HG03558 (cell line): ENCODE measurements around the gene MRPS26.
A peak's percentile ranks its signal among the peaks of the same experiment; 100 is the strongest.
"Not testable (repeated sequence)": the region's sequence is repeated elsewhere in the genome, so short reads cannot be mapped to it uniquely, and the experiment has no call there.

Experiments used
- ATAC-seq: cut with Tn5 transposase; IDR thresholded peaks from one replicate; pipeline ENCODE4 v1.9.1; 2021; ENCODE audit warnings: moderate number of reproducible peaks; ENCODE audit not compliant: unreplicated experiment; ENCODE audit errors: extremely low read depth

Gene MRPS26

GRCh38 chr20:3045816-3046676 lies at the start of gene MRPS26:
TSS of gene MRPS26 (plus strand) at chr20:3046052. CDS start at chr20:3046069, 17 bp downstream.
- peak; percentile 58 for ATAC-seq

- ATAC-seq = no peak
Observed at GRCh38 chr20:2998728-2999127, 47.1 kb upstream of the MRPS26 start.

GRCh38 chr20:3000852-3001523 lies 44.9 kb upstream of the MRPS26 start:
- ATAC-seq = no peak

- no peak for ATAC-seq
Observed at GRCh38 chr20:3003416-3003815, 42.4 kb upstream of the MRPS26 start.

- ATAC-seq = no peak
Observed at GRCh38 chr20:3010985-3011723, 34.7 kb upstream of the MRPS26 start.

GRCh38 chr20:3011752-3012151 lies 34.1 kb upstream of the MRPS26 start:
- ATAC-seq = no peak

- ATAC-seq = no peak
Observed at GRCh38 chr20:3013771-3014170, 32.1 kb upstream of the MRPS26 start.

- no peak for ATAC-seq
Observed at GRCh38 chr20:3014179-3014578, 31.7 kb upstream of the MRPS26 start.

GRCh38 chr20:3014662-3015061 lies 31.2 kb upstream of the MRPS26 start:
- no peak for ATAC-seq

GRCh38 chr20:3015302-3015701 lies 30.6 kb upstream of the MRPS26 start:
- ATAC-seq = not testable (repeated sequence)

GRCh38 chr20:3021327-3021726 lies 24.5 kb upstream of the MRPS26 start:
- no peak for ATAC-seq

- ATAC-seq = no peak
Observed at GRCh38 chr20:3021777-3022176, 24.1 kb upstream of the MRPS26 start.

- ATAC-seq = not testable (repeated sequence)
Observed at GRCh38 chr20:3022559-3023490, 23.0 kb upstream of the MRPS26 start.

GRCh38 chr20:3027987-3028386 lies 17.9 kb upstream of the MRPS26 start:
- no peak for ATAC-seq

GRCh38 chr20:3031524-3032147 lies 14.2 kb upstream of the MRPS26 start:
- no peak for ATAC-seq

- ATAC-seq = no peak
Observed at GRCh38 chr20:3032624-3033023, 13.2 kb upstream of the MRPS26 start.

- no peak for ATAC-seq
Observed at GRCh38 chr20:3037654-3038053, 8.2 kb upstream of the MRPS26 start.

GRCh38 chr20:3038454-3038853 lies 7.4 kb upstream of the MRPS26 start:
- no peak for ATAC-seq

GRCh38 chr20:3039426-3039825 lies 6.4 kb upstream of the MRPS26 start:
- ATAC-seq = no peak
